Muscle layer of duodenum (tissue), 2 donors: Measurements from ENCODE around the gene MALRD1.

Experiments used
- H3K27ac ChIP-seq: one replicate; pipeline ENCODE4 v1.7.0; 2013; ENCODE audit warnings: mild to moderate bottlenecking, low read length
- H3K27me3 ChIP-seq: one replicate; pipeline ENCODE4 v1.7.0; 2013; ENCODE audit warnings: low read depth, mild to moderate bottlenecking, control low read depth, low read length
- H3K36me3 ChIP-seq, 2 donors: one replicate each; pipeline ENCODE4 v1.7.0; 2013; ENCODE audit warnings: low read length in 2 of 2, control low read depth in 1 of 2, mild to moderate bottlenecking in 1 of 2; ENCODE audit not compliant: insufficient read depth in 2 of 2, control insufficient read depth in 1 of 2
- H3K4me1 ChIP-seq, 2 donors: one replicate each; pipeline ENCODE4 v1.7.0; 2013; ENCODE audit warnings: low read length in 2 of 2, mild to moderate bottlenecking in 2 of 2, control low read depth in 1 of 2, moderate library complexity in 1 of 2; ENCODE audit not compliant: insufficient read depth in 2 of 2, control insufficient read depth in 1 of 2
- H3K4me3 ChIP-seq, 2 donors: one replicate each; pipeline ENCODE4 v1.7.0; 2013; ENCODE audit warnings: low read length in 2 of 2, low read depth in 1 of 2, mild to moderate bottlenecking in 1 of 2
- H3K9me3 ChIP-seq, 2 donors: one replicate each; pipeline ENCODE4 v1.7.0; 2013; ENCODE audit warnings: low read length in 2 of 2, control low read depth in 1 of 2, mild to moderate bottlenecking in 1 of 2; ENCODE audit not compliant: control insufficient read depth in 1 of 2
- donor health status: healthy.

The MALRD1 gene

DNA sequence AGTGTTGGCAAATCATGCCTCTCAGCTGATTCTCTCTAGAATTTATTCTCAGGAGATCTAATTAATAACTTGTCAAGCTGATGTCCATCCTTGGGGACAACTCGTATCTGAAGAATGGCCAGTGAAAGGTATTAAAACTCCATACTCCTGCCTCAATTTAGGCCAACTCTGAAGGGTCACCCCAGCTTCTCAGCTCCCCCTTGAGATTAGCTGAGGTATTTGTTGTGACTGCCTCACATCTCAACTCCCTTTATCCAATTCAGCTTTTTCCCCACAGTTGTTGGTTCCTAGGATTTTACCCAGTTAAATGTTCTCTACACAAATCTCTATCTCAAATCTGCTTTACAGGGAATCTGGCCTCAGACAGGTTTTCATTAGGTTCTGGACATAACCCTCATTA lies 182.4 kb downstream of the MALRD1 start:
- Histone ChIP-seq H3K4me3 (no peak overlapping the region), H3K4me1 (no peaks in the 10 kb centered on the region), H3K36me3 (no peaks in the 10 kb centered on the region), H3K9me3 (peaks cover 0 to 4% of the 10 kb centered on the region in 2 donors), H3K27me3 (no peaks in the 10 kb centered on the region), H3K27ac (no peak overlapping the region)

DNA sequence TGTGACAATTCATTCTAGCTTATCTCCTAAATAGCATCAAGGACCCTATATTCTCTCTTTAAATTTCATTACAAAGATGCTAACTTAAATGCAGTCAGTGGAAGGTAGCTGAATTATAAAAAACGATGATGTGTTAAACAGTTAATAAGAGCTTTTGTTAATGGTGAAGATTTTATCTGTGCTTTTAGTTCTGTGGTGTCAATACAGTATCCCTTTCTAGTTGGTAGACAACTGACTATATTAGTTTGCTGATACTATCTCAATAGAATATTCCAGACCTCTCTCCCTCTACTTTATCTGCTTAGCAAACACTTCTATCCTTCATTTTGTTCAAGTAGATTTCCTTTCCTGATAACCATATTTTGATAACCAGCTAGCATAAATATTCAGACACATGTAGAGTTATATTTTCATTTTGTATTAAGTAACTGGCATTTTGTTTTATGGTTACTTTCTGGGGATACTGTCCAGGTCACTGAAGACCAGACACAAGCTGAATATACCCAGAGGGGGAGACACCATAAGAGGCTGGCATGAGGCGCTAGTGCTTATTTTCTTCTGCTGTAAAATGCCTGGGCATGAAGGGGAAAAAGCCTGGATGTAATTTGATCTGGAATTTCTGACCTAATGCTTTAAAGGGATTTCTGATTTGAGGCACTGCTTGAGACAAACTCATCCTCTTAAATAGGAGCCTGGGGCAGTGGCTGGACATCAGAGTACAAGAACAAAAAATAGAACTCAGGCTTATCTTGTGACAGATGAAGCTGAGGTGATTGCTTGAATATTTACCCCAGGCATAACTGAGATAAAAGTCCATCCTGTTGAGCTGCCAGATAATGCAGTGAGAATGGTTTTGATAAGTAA lies 197.5 kb downstream of the MALRD1 start:
- Histone ChIP-seq H3K9me3 (no peaks in the 10 kb centered on the region), H3K27me3 (no peaks in the 10 kb centered on the region), H3K4me3 (no peak overlapping the region), H3K36me3 (no peaks in the 10 kb centered on the region), H3K27ac (no peak overlapping the region), H3K4me1 (no peaks in the 10 kb centered on the region)

- no peak overlapping the region for H3K27ac ChIP-seq
- no peak overlapping the region for H3K4me3 ChIP-seq
- H3K36me3 ChIP-seq, result no peaks in the 10 kb centered on the region
- H3K4me1 ChIP-seq, result no peaks in the 10 kb centered on the region
- H3K27me3 ChIP-seq, result no peaks in the 10 kb centered on the region
- H3K9me3 ChIP-seq, result no peaks in the 10 kb centered on the region
These were observed 199.2 kb downstream of the MALRD1 start for GRCh38 chr10:19247843-19248242.

- H3K27ac ChIP-seq, result no peak overlapping the region
- no peaks in the 10 kb centered on the region for H3K9me3 ChIP-seq
- H3K36me3 ChIP-seq, result no peaks in the 10 kb centered on the region
- no peaks in the 10 kb centered on the region for H3K4me1 ChIP-seq
- no peak overlapping the region for H3K4me3 ChIP-seq
- H3K27me3 ChIP-seq, result no peaks in the 10 kb centered on the region
These were observed 201.9 kb downstream of the MALRD1 start for GRCh38 chr10:19250546-19250945.

- Histone ChIP-seq H3K27me3 (no peaks in the 10 kb centered on the region), H3K4me3 (no peak overlapping the region), H3K27ac (no peak overlapping the region), H3K4me1 (no peaks in the 10 kb centered on the region), H3K36me3 (no peaks in the 10 kb centered on the region), H3K9me3 (no peaks in the 10 kb centered on the region)
These were observed 203.9 kb downstream of the MALRD1 start for GRCh38 chr10:19252531-19252930.

GRCh38 chr10:19256331-19256730 lies 207.7 kb downstream of the MALRD1 start:
- Histone ChIP-seq H3K9me3 (no peaks in the 10 kb centered on the region), H3K36me3 (no peaks in the 10 kb centered on the region), H3K27me3 (no peaks in the 10 kb centered on the region), H3K4me3 (no peak overlapping the region), H3K4me1 (no peaks in the 10 kb centered on the region), H3K27ac (no peak overlapping the region)

DNA sequence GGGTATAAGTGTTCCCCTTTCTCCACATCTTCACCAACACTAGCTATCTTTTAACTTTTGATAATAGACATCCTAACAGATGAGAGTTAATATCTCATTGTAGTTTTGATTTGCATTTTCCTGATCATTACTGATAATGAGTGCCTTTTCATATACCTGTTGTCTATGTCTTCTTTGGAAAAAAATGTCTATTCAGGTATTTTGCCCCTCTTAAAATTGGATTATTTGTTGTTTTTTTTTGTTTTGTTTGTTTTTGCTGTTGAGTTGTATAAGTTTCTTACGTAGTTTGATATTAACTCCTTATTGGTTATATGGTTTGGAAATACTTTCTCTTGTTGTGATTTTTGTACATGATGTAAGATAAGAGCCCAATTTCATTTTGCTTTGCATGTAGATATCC lies 214.7 kb downstream of the MALRD1 start:
- H3K4me1 ChIP-seq, result no peaks in the 10 kb centered on the region
- no peak overlapping the region for H3K4me3 ChIP-seq
- H3K36me3 ChIP-seq, result no peaks in the 10 kb centered on the region
- no peaks in the 10 kb centered on the region for H3K9me3 ChIP-seq
- H3K27ac ChIP-seq, result no peak overlapping the region
- no peaks in the 10 kb centered on the region for H3K27me3 ChIP-seq

DNA sequence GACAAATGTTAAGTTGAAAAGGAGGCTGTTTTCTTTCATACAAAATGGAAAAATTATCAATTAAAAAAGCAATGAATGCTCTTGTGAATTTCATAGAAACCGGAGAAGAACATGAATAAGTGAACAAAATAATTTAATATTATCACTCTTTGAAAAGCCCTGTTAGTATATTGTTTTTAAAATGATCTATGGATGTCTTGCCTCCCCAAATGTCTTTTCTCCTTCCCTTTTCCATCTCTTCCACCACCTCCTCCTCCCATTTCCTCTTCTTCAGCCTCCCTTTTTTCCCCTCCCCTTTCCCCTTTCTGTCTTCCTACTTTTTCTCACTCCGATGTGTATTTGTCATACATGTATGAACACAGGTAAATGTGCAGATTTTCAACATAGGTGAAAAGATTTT lies 234.7 kb downstream of the MALRD1 start:
- no peaks in the 10 kb centered on the region for H3K4me1 ChIP-seq
- no peaks in the 10 kb centered on the region for H3K9me3 ChIP-seq
- H3K4me3 ChIP-seq, result no peak overlapping the region
- no peaks in the 10 kb centered on the region for H3K27me3 ChIP-seq
- H3K36me3 ChIP-seq, result no peaks in the 10 kb centered on the region
- no peak overlapping the region for H3K27ac ChIP-seq

DNA sequence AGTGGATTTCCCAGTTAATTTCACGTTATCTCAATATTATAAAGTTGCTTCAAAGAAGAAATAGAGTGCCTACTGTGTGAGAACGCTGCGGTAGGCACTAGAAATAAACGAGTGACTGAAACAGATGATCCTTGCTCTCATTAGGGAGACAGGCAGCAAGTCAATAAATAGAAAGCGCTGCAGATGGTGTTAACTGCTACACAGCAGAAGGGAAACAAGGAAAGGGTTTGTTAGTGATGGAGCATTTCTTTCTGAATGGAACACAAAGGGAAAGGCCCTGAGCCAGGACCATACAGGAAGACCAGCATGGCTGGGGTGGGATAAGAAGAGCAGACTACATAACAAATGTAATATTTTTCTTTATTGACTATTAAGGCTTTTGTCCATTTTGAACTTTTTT lies 235.2 kb downstream of the MALRD1 start:
- Histone ChIP-seq H3K9me3 (no peaks in the 10 kb centered on the region), H3K4me1 (no peaks in the 10 kb centered on the region), H3K36me3 (no peaks in the 10 kb centered on the region), H3K4me3 (no peak overlapping the region), H3K27me3 (no peaks in the 10 kb centered on the region), H3K27ac (no peak overlapping the region)

DNA sequence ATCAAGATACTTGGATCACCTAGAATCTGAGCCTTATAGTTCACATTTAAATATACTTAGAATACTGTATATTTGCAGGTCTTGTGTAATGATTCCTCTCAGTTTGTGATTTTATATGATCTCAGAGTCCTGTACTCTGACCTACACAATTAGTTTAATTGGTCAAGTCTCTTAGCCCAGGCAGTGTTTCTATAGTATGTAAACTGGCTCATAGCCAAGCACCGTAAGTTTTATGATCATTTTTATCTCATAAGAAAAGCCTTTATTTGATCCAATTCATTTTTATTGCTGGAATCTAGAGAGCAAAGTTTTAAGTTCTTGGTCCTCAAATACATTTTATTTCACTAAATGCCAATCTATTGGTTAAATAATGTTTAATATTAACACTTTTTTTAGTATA lies 242.2 kb downstream of the MALRD1 start:
- Histone ChIP-seq H3K36me3 (no peaks in the 10 kb centered on the region), H3K9me3 (no peaks in the 10 kb centered on the region), H3K4me1 (no peaks in the 10 kb centered on the region), H3K4me3 (no peak overlapping the region), H3K27ac (no peak overlapping the region), H3K27me3 (no peaks in the 10 kb centered on the region)

- Histone ChIP-seq H3K36me3 (no peaks in the 10 kb centered on the region), H3K27ac (no peak overlapping the region), H3K4me1 (no peaks in the 10 kb centered on the region), H3K4me3 (no peak overlapping the region), H3K9me3 (no peaks in the 10 kb centered on the region), H3K27me3 (no peaks in the 10 kb centered on the region)
These were observed 245.6 kb downstream of the MALRD1 start for GRCh38 chr10:19294233-19294632.

- no peaks in the 10 kb centered on the region for H3K4me1 ChIP-seq
- H3K36me3 ChIP-seq, result no peaks in the 10 kb centered on the region
- no peaks in the 10 kb centered on the region for H3K9me3 ChIP-seq
- no peak overlapping the region for H3K4me3 ChIP-seq
- H3K27me3 ChIP-seq, result no peaks in the 10 kb centered on the region
- H3K27ac ChIP-seq, result no peak overlapping the region
These were observed 251.0 kb downstream of the MALRD1 start for GRCh38 chr10:19299645-19300044.
